Middle frontal gyrus (tissue), 1 donor: ENCODE data around the gene LAIR2.
"Not testable (repeated sequence)": the region's sequence is repeated elsewhere in the genome, so short reads cannot be mapped to it uniquely, and the experiment has no call there.

Source experiments
- DNase-seq: peaks from one replicate; pipeline ENCODE4 v3.0.0-alpha.2; 2015; ENCODE audit warnings: low spot score; ENCODE audit errors: extremely low spot score

The LAIR2 gene

DNA sequence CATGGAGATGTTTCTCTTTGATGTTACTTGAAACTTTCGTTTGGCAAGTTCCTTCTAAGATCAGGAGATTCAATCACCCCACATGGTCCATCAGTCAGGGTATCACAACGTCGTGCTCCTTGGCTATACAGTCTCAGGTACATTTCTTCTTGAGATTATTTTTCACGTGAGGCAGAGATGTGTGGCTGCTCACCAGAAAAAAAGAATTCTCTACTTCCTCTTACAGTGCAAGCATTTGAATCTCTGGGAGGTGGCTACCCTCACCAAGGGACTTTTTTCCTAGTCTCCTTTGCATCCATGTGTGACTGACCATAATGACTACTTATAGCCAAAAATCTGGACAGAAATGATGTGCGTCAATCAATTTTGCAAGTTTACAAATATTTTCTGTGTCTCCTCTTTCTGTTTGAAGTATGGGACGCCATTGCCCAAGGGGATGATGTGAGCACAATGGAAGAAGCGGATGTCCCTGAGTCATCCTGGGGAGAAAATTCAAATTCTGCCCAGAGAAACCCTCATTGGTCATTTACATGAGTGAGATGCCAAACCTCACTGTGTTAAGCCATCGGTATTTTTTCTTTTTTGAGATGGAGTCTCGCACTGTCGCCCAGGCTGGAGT, 8.6 kb upstream of the LAIR2 start:
- no peak for DNase-seq

DNA sequence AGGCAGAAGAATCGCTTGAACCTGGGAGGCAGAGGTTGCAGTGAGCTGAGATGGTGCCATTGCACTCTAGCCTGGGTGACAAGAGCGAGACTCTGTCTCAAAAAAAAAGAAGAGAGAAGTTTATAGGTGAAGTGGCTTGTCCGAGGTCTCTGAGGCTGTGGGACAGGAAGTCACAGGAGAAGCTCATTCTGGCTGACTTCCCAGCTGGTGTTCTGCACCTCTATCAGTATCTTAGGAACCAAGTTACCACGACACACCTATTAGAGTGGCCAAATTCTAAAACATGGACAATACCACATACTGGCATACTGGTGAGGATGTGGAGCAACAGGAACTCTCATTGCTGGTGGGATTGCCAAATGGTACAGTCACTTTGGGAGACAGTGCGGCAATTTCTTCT, 7.3 kb upstream of the LAIR2 start:
- not testable (repeated sequence) for DNase-seq

GRCh38 chr19:54497747-54498450, 4.7 kb upstream of the LAIR2 start:
- DNase-seq: not testable (repeated sequence)

GRCh38 chr19:54498451-54498772, 4.2 kb upstream of the LAIR2 start:
- not testable (repeated sequence) for DNase-seq

DNA sequence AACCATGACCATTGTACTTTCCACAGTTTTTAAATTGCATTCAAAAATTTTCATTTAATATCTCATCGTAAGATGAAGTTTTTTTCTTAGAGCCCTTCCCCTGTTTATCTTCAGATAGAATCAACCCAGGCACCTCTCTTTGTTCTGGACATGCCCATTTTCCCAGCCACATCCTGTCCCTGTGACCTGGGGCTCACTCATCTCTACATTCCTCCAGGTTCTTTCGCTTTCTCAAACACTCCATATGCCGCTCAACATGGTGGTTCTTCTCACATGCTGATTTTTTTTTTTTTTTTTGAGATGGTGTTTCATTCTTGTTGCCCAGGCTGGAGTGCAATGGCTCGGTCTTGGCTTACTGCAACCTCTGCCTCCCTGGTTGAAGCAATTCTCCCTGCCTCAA, 2.9 kb downstream of the LAIR2 start:
- not testable (repeated sequence) for DNase-seq

DNA sequence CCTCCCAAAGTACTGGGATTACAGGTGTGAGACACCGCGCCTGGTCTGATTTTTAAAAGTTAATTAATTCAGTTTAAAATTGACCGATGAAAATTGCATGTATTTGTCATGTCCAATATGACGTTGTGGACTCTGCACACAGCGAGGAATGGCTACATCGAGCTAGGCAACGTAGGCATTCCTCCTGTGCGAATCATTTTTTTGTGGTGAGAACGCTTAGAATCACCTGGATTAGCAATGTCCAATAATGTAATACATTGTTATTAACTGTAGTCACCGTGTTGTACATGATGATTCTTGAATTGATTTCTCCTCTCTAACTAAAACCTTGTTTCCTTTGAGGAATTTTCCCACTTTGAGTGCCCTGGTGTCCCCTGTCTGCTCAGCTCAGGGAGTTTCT, 3.4 kb downstream of the LAIR2 start:
- DNase-seq: no peak

DNA sequence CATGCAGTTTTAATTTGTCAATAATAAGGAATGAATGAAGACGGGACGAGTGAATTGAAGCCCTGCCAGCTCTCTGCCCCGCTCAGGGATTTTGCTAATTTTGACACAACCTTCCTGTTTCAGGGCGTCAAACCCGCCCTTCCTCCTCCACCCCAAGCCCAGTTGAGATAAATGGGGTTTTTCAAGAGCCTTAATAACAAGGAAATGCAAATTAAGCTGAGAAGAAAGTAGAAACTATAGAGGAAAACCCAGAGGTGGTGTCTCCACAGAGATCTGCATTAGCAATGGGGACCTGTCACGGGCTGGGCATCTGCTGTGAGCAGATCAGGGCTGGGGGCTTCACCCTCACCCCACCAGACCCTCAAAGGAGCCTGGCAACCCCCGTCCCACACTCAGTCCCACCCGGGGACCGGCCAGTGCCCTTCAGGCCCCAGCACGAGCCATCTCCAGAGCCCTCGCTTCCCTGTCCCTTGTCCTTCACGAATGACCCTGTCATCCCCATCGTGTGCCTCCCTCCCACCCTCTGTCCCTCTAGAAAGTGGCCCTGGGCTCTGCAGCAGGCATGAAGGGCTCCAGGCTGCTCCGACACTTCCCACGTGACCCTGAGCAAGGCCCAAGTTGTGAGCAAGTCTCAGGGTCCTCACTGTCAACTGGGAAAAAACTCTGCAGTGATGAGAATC, 4.5 kb downstream of the LAIR2 start:
- not testable (repeated sequence) for DNase-seq

- no peak for DNase-seq
Observed at GRCh38 chr19:54507824-54508223, 5.2 kb downstream of the LAIR2 start.

GRCh38 chr19:54508487-54508886, 5.9 kb downstream of the LAIR2 start:
- not testable (repeated sequence) for DNase-seq

DNA sequence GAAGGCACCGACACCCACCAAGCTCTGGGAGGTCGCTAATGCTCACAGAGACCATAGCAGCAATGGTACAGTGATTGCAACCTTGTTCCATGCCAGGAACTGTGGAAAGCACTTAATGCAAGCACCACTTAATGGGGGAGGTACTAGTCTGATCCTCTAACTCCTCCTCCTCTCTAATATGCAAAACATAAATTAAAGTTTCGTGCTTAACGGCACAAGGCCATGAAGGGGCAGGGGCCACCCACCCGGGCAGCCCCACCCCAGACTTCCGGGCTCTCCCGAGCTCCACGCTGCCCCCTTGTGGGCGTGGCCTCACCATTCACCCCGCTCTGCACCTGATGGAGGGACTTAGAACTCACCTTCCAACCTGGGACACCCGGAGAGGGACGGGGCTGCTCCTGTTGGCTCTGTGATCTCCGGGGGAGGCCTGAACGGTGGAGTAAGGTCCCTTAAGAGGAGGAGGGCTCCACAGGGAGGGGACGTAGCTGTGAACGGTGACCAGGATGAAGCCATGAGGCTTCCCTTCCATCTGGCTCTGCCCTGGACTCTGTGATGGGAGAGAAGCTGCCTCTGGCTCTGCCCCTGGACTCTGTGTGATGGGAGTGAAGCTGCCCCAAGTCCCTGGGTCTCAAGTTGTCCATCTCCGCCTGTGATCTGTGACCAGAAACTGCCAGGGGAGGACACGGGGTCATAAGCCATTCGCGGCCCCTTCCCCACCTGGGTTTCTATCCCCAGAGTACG, 6.7 kb downstream of the LAIR2 start:
- DNase-seq: not testable (repeated sequence)

DNA sequence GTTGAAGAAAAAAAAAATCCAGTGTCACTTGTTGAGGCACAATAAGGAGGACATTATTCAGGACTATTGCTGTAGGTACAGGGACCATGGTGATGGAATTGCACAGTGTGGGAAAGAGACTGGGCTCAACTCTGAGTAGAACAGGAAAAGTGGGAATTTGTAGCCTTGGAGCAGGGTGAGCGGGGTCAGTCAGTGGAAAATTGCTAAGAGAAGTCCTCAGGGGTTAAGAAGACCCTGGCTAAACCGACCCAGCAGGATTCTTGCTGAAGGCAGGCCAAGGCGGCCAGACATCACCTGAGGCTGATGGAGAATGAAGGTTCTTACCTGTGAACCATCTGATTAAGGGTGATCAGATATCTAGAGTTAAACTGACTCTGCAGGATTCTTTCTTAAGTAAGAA, 12.5 kb downstream of the LAIR2 start:
- DNase-seq: no peak

GRCh38 chr19:54517483-54517882, 14.9 kb downstream of the LAIR2 start:
- DNase-seq: no peak

GRCh38 chr19:54518844-54519243, 16.2 kb downstream of the LAIR2 start:
- no peak for DNase-seq

- DNase-seq: no peak
Observed at GRCh38 chr19:54521022-54521859, 18.6 kb downstream of the LAIR2 start.

DNA sequence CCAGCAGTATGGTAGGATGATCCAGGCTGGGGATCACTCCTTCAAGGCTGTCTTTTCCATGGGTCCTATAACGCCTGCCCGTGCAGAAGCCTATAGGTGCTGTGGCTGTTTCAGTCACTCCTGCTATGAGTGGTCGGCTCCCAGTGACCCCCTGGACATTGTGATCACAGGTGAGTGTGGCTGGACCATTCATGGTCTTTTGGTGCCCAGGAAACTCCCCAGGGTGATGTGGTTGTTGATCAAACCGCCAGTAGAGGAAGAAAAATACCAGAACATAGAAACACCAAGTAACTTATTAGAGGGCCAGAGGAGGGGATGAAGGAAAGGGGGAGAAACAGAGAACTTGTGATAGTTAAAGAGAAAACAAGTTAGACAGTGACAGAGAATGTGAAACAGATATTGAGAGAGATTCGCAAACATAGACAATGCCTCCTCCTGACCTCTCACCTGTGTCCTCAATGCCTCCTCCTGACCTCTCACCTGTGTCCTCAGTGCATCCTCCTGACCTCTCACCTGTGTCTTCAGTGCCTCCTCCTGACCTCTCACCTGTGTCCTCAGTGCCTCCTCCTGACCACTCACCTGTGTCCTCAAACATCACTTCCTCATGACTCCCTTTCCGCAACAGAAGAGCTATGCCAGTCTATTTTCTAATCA, 19.4 kb downstream of the LAIR2 start:
- DNase-seq: no peak

DNA sequence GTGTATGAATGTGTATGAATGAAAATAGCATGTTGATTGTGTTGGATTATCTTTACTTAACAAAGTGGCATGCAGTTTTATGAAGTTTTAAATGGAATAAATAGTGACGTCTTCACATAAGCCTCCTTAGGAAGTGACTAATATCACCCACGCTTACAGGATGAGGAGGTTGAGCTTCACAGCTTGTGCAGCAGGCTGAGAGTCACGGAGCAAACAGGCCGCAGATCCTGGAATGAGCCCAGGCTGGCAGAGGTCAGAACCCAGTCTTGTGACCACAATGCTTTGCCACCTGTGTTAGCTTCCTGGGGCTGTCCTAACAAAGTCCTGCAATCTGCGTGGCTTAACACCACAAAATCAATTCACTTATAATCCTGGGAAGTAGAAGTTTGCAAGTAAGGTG, 20.8 kb downstream of the LAIR2 start:
- no peak for DNase-seq

GRCh38 chr19:54525636-54526035, 23.0 kb downstream of the LAIR2 start:
- no peak for DNase-seq

DNA sequence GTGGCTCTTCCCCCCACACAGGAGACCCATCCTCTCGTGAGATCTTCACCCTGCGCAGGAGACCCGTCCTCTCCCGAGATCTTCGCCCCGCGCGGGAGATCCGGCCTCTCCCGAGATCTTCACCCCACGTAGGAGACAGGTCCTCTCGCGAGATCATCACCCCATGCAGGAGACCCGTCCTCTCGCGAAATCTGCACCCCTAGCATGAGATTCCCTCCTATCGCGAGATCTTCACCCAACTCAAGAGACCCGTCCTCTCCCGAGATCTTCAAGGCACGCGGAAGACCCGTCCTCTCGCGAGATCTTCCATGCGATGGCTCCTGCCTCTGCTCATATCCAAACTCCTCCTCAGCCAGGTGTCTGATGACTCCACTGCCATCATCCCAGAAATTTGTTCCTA, 24.3 kb downstream of the LAIR2 start:
- no peak for DNase-seq

DNA sequence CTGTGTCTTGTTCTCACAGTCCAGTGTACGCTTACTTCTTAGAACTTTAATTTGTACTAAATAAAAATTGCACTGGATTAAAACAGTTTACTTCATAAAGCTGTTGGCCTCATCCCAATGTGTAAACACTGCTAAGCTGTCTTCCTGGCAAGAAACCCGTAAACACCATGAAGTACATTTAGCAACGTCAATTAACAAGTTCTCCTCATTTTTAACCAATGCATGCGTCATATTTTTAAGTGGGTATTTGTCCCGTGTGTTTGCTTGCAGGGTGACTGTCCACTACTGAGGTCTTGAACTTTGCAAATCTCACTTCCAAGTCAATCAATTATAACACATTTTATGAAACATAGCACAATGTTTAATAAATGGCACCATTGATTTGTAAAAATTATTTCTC, 28.2 kb downstream of the LAIR2 start:
- no peak for DNase-seq

- no peak for DNase-seq
Observed at GRCh38 chr19:54532528-54532927, 29.9 kb downstream of the LAIR2 start.

DNA sequence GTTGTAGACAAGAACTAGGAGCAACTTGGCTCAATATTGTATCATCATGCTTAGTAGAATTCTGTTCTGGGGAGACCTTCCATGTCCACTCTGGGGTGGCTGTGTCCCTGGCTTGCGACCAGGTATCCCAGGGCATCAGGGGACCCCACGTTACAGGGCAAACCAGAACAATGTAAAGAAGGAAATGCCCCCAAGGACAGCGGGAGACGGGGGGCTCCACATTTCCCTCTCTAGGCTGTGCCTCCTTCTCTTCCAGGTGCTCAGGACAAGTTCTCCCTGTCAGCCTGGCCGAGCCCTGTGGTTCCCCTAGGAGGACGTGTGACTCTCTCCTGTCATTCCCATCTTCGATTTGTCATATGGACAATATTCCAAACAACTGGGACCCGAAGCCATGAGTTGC, 30.8 kb downstream of the LAIR2 start:
- DNase-seq: no peak
